Activated CD4-positive, alpha-beta memory T cell treated with anti-CD3 and anti-CD28 coated beads for 36 hours (primary cell): ENCODE measurements around the gene NLGN1. TPM values are rescaled to one million over a fixed set of nuclear protein-coding genes. Genes with fewer than 3 reads are reported as not detected.
"Not testable (repeated sequence)": the region's sequence is repeated elsewhere in the genome, so short reads cannot be mapped to it uniquely, and the experiment has no call there.

Experiments used
- CTCF ChIA-PET: fragments of 350-600 bp; sonication (Branson Sonifier 250); formaldehyde crosslinking; loops from one replicate; lab custom pipeline; 2021; ENCODE audit warnings: antibody characterized with exemption, inconsistent platforms; lab: Charles Lee
- POLR2A ChIA-PET: fragments of 350-600 bp; sonication (Branson Sonifier 250); formaldehyde crosslinking; loops from one replicate; lab custom pipeline; 2021; ENCODE audit warnings: antibody characterized with exemption; lab: Charles Lee
- DNase-seq: peaks from one replicate; pipeline ENCODE4 v3.0.0-alpha.2; 2020
- H3K27ac Mint-ChIP-seq: one replicate; pipeline ENCODE4 v1.8.0; 2021; ENCODE audit warnings: mixed read lengths
- H3K27me3 Mint-ChIP-seq: one replicate; pipeline ENCODE4 v1.8.0; 2021; ENCODE audit warnings: mixed read lengths
- H3K36me3 Mint-ChIP-seq: one replicate; pipeline ENCODE4 v1.8.0; 2021; ENCODE audit warnings: mixed read lengths
- H3K4me1 Mint-ChIP-seq: one replicate; pipeline ENCODE4 v1.8.0; 2021; ENCODE audit warnings: low read depth, mixed read lengths
- H3K4me3 Mint-ChIP-seq: one replicate; pipeline ENCODE4 v1.8.0; 2021; ENCODE audit warnings: mild to moderate bottlenecking, mixed read lengths
- H3K9me3 Mint-ChIP-seq: one replicate; pipeline ENCODE4 v1.8.0; 2021; ENCODE audit warnings: mixed read lengths
- intact Hi-C: fragments of 100-400 bp; cut with micrococcal nuclease; formaldehyde crosslinking; loops from one replicate; pipeline ENCODE4 v1.15.1; 2023
- total RNA-seq, 2 experiments: library from RNA; stranded (reverse); gene quantifications; one replicate each; pipeline ENCODE4 v1.2.3, GENCODE V29; 2021

NLGN1 gene
- total RNA-seq, 2 experiments from 2014 or later: not detected

DNA sequence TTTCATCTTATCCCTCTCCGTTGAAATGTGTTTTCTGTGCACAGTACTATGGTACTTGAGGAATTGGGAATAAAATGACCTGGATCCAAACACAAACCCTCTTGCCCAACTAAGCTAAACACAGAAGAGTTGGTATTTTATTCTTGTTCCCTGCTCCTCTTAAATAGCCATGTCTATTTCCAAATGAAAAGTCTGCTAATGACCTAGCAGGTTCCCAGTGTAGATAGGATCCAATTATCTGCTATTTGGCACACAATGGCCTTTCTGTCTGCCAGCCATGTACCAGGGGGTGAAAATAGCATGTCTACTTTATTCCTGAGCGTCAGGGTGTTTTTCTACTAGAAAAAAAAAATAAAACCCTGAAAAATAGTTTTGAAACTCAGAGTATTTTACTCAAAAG, 804.6 kb downstream of the NLGN1 start:
- no peak overlapping the region for H3K27ac Mint-ChIP-seq

DNA sequence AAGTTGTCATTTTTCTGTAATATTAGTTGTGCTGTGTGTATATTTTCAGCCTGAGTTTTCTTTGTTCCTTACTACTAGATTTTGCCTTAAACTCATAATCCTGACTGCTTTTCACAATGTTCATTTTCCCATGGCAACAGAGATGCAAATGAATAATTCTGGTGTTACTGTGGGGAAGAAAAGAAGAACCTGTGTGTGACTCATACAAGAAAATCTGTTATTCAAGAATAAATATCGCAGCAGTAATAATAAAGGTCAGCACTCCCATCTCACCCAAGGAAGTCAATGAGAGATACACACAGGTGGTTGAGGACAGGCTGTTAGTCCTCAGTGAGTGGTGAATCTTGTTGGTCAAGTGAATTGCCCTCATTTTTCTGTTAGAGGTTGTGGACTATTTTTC, 805.0 kb downstream of the NLGN1 start:
- intact Hi-C loops: no loop called here
- no peak overlapping the region for H3K4me3 Mint-ChIP-seq
- H3K27ac Mint-ChIP-seq: no peak overlapping the region
- ChIA-PET CTCF (no interaction called here), POLR2A (no interaction called here)
- H3K4me1 Mint-ChIP-seq: no peaks in the 10 kb centered on the region
- H3K9me3 Mint-ChIP-seq: no peaks in the 10 kb centered on the region
- H3K36me3 Mint-ChIP-seq: no peaks in the 10 kb centered on the region
- no peaks in the 10 kb centered on the region for H3K27me3 Mint-ChIP-seq
- DNase-seq: no peak

More for the DNA sequence above, 804.6 kb downstream of the NLGN1 start:
- no peak for DNase-seq
- no peaks in the 10 kb centered on the region for H3K27me3 Mint-ChIP-seq
- intact Hi-C loops: no loop called here
- H3K9me3 Mint-ChIP-seq: no peaks in the 10 kb centered on the region
- H3K4me3 Mint-ChIP-seq: no peak overlapping the region
- no peaks in the 10 kb centered on the region for H3K4me1 Mint-ChIP-seq
- no peaks in the 10 kb centered on the region for H3K36me3 Mint-ChIP-seq
- ChIA-PET CTCF (no interaction called here), POLR2A (no interaction called here)

DNA sequence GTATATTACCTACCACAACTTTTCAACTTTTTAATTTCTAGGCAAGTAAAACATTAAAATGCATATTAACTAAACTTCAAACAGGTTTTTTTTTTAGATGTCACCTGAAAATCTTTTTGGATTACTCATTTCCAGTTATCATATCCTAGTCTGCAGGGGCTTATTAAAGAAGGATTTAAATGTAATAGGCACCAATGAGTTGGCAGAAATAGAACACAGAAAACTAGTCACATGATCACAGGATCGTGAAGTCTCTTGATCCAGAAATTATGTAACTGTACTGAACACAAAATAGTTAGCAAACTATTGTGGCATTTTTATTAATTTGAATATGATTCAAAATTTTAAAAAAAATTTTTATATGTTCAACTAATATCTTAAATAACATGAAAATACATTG, 807.2 kb downstream of the NLGN1 start:
- H3K9me3 Mint-ChIP-seq: no peaks in the 10 kb centered on the region
- H3K36me3 Mint-ChIP-seq: no peaks in the 10 kb centered on the region
- POLR2A ChIA-PET: no interaction called here
- H3K27me3 Mint-ChIP-seq: no peaks in the 10 kb centered on the region
- no peak for DNase-seq
- intact Hi-C loops: no loop called here
- CTCF ChIA-PET: no interaction called here
- no peak overlapping the region for H3K4me3 Mint-ChIP-seq
- no peak overlapping the region for H3K27ac Mint-ChIP-seq
- no peaks in the 10 kb centered on the region for H3K4me1 Mint-ChIP-seq

DNA sequence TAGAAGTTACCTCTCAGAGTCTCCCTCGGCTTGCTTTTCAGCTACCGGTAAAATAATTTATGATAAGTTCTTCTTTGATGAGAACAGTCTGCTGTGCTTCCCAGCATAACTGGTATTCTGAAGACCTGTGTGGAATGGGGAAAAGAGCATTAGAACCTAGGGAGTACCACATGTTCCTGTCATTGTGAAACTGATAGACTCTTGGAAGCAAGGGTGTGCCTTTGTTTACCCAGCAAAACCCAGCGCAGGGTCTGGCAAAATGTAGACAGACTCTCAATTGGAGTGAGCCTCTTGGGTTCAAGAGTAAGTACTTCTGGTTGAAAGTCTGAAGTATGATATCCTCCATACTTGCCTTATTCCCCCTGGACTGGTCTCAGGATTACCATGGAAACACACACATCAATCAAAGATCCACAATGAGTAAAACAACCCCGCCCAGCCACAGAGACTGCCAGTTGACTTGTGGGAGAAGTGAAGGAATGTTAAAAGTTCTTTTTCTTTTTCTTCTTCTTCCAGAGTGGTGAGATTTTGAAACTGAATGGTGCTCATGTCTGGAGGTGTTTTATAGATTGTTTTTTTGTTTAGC, 809.2 kb downstream of the NLGN1 start:
- no peak overlapping the region for H3K4me3 Mint-ChIP-seq
- ChIA-PET POLR2A (no interaction called here), CTCF (no interaction called here)
- H3K27me3 Mint-ChIP-seq: no peaks in the 10 kb centered on the region
- DNase-seq: no peak
- no peak overlapping the region for H3K27ac Mint-ChIP-seq
- H3K4me1 Mint-ChIP-seq: no peaks in the 10 kb centered on the region
- no peaks in the 10 kb centered on the region for H3K36me3 Mint-ChIP-seq
- intact Hi-C loops: no loop called here
- H3K9me3 Mint-ChIP-seq: peaks cover 2% of the 10 kb centered on the region

DNA sequence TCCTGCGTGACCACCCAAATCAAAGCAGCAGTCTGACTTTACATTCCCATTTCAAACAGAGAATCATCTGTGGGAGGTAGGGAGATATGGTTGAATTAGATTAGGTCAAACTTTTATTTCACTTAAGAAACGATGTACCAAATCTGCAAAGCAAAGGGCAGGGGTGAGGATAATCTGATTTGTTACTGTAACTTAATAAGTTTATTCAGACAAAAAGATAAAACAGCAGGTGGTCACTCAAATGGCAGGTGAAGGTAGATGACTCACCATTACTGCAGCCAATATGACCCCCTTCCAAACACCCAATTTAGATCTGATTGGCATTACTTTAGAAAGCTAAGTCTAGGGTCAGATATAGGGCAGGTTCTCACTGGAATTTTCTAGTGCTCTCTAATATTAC, 810.6 kb downstream of the NLGN1 start:
- Mint-ChIP-seq H3K9me3 (peaks cover 2% of the 10 kb centered on the region), H3K4me3 (no peak overlapping the region), H3K27ac (no peak overlapping the region), H3K27me3 (no peaks in the 10 kb centered on the region), H3K36me3 (no peaks in the 10 kb centered on the region), H3K4me1 (no peaks in the 10 kb centered on the region)
- intact Hi-C loops: no loop called here
- no peak for DNase-seq
- ChIA-PET POLR2A (no interaction called here), CTCF (no interaction called here)

DNA sequence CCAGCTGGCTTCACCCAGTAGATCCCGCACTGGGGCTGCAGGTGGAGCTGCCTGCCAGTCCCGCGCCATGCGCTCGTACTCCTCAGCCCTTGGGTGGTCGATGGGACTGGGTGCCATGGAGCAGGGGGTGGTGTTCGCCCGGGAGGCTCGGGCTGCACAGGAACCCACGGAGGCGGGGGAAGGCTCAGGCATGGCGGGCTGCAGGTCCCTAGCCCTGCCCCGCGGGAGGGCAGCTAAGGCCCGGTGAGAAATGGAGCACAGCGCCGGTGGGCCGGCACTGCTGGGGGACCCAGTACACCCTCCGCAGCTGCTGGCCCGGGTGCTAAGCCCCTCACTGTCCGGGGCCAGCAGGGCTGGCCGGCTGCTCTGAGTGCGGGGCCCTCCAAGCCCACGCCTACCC, 814.4 kb downstream of the NLGN1 start:
- H3K27ac Mint-ChIP-seq, CTCF ChIA-PET, H3K4me1 Mint-ChIP-seq, H3K27me3 Mint-ChIP-seq, intact Hi-C loops, H3K9me3 Mint-ChIP-seq, H3K36me3 Mint-ChIP-seq, H3K4me3 Mint-ChIP-seq, POLR2A ChIA-PET, DNase-seq: not testable (repeated sequence)

DNA sequence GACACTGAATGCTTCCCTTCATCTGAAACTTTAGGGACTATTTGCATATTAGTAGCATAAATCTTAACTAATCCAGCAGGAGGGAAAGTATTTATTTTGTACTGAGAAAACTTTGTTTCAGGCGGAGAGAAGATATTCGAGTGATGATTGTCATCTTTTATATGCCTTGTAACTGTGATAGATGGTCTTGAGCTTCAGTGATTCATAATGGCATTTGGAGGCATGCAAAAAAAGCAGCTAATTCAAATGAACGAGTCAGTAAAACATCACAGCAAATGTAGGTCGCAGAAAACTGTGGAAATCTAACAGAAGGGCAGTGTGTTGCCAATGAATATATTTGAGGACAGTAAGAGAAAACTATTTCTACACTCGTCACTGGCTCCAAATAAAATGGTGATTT, 817.9 kb downstream of the NLGN1 start:
- no peak overlapping the region for H3K4me3 Mint-ChIP-seq
- no peaks in the 10 kb centered on the region for H3K36me3 Mint-ChIP-seq
- DNase-seq: no peak
- H3K4me1 Mint-ChIP-seq: no peaks in the 10 kb centered on the region
- ChIA-PET CTCF (no interaction called here), POLR2A (no interaction called here)
- H3K27me3 Mint-ChIP-seq: no peaks in the 10 kb centered on the region
- H3K27ac Mint-ChIP-seq: no peak overlapping the region
- peaks cover 2% of the 10 kb centered on the region for H3K9me3 Mint-ChIP-seq
- intact Hi-C loops: no loop called here

DNA sequence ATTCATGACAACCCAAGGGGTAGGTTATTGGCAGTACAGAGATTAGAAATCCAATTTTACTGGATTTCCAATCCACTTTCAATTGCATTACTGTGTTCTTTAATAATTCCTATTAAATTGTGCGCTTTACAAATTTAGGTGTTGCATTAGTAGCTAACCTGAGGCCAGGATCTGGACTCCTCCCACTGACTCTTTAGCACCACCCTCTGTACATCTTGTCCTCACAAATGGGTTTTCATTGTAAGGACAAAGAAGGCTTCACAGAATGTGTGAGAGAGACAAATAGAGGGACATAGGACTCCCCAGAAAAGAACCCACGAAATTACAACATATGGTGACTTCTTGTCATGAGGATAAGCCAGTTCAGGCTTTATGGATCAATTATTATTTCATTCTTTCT, 818.5 kb downstream of the NLGN1 start:
- POLR2A ChIA-PET: no interaction called here
- H3K9me3 Mint-ChIP-seq: peaks cover 2% of the 10 kb centered on the region
- H3K4me3 Mint-ChIP-seq: no peak overlapping the region
- CTCF ChIA-PET: no interaction called here
- H3K36me3 Mint-ChIP-seq: no peaks in the 10 kb centered on the region
- H3K4me1 Mint-ChIP-seq: no peaks in the 10 kb centered on the region
- intact Hi-C loops: no loop called here
- DNase-seq: no peak
- no peak overlapping the region for H3K27ac Mint-ChIP-seq
- H3K27me3 Mint-ChIP-seq: no peaks in the 10 kb centered on the region

DNA sequence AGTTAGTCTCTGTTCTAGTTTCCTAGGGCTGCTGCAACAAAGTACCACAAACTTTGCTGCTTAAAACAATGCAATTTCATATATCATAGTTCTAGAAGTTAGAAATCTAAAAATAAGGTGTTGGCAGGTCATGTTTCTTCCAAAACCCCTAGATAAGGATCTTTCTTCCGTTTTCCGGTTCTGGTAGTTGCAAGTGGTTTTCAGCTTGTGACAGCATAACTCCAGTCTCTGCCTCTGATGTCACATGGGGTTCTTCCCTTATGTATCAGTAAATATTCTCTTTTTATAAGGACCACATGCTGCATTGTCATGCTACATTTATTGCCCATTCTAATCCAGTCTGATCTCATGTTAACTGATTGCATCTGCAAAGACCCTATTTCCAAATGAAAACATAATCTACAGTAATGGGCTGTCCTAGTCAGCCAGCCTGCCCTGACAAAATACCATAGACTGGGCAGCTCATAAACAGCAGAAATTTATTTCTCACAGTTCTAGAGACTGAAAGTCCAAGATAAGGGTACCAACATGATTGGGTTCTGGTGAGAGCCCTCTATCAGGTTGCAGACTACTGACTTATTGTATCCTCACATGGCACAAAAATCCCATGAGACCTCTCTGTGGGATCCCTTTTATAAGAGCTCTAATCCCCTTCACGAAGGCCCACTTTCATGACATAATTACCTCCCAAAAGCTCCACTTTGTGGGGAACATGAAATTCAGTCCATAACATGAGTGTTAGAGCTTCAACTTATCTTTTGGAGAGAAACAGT, 819.6 kb downstream of the NLGN1 start:
- H3K27me3 Mint-ChIP-seq: no peaks in the 10 kb centered on the region
- no peak overlapping the region for H3K4me3 Mint-ChIP-seq
- CTCF ChIA-PET: no interaction called here
- DNase-seq: no peak
- intact Hi-C loops: no loop called here
- H3K27ac Mint-ChIP-seq: no peak overlapping the region
- no peaks in the 10 kb centered on the region for H3K36me3 Mint-ChIP-seq
- POLR2A ChIA-PET: no interaction called here
- H3K9me3 Mint-ChIP-seq: no peaks in the 10 kb centered on the region
- H3K4me1 Mint-ChIP-seq: no peaks in the 10 kb centered on the region

DNA sequence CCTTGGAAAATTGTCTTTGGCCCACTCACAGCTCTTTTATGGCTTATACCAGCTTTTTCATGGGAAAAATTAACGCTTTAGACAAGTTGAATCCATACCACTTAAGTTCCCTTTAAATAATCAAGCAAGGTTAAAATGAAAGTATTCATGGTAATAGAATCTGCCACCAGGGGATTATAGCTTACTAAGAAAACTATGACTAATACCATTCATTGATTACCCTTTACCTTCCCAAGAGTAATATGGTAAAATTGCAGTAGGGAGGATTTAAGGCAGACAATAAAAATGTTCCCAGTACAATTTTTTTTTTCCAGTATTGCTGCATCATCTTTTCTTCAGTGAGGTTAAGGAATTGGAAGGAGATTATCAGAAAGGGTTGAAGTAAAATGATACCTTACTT, 820.5 kb downstream of the NLGN1 start:
- no peak for DNase-seq
- intact Hi-C loops: no loop called here
- Mint-ChIP-seq H3K4me3 (no peak overlapping the region), H3K4me1 (no peaks in the 10 kb centered on the region), H3K27me3 (no peaks in the 10 kb centered on the region), H3K27ac (no peak overlapping the region), H3K36me3 (no peaks in the 10 kb centered on the region), H3K9me3 (no peaks in the 10 kb centered on the region)
- ChIA-PET POLR2A (no interaction called here), CTCF (no interaction called here)

DNA sequence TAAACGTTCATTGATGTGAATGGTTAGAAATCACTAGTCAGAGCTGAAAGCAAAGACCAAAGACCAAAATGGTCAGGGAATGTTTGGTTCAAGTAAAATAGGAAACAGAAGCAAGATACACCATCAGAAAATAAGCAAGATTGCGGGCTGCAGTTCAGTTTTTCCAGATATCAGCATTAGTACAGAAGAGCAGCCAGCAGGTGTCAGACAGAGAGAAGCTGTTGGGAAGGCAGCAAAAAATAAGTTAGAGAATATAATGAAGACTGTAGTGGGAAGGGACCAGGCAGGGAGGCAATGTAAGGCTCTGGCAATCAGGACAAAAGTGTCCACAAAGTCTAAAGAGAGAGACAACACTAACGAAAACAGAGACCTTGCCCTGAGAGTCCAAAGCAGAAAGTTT, 822.2 kb downstream of the NLGN1 start:
- intact Hi-C loops: no loop called here
- no peak overlapping the region for H3K27ac Mint-ChIP-seq
- H3K4me1 Mint-ChIP-seq: no peaks in the 10 kb centered on the region
- H3K36me3 Mint-ChIP-seq: no peaks in the 10 kb centered on the region
- no peak for DNase-seq
- ChIA-PET POLR2A (no interaction called here), CTCF (no interaction called here)
- H3K27me3 Mint-ChIP-seq: no peaks in the 10 kb centered on the region
- H3K9me3 Mint-ChIP-seq: no peaks in the 10 kb centered on the region
- H3K4me3 Mint-ChIP-seq: no peak overlapping the region

DNA sequence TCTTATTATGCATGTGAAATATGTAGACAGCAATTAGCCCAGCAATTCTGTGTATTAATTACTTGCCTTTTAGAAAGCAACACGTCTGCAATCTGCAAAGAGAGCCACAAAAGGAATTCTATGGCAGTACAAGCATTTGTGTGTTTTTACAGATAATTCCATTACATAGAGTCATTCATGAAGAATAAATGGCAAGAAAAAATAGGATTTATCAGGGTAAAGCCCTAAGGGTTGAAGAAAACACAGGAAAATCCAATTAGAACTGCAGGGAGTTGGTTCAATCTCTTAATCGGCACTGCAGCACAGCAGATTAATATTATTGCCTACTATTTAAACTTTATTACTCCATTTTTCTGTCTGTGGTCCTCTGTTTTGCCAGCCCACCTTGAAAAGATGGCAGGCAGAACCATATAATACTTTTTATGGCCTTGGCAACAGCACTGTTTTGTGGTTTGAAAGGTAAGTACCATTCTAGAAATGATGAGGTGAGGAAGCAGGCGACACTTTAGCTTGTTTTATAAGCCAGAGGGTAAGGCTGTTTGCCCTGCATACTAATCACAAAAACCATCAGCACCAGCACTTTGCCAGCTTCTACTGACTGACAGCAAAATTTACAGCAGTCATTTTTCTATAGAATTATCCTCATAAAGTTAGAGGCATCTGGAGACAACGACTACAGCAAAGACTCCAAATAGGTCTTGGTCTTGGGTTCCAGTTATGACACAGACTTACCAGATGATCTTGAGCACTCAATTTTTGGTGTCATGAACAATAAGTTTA, 823.4 kb downstream of the NLGN1 start:
- no peak overlapping the region for H3K4me3 Mint-ChIP-seq
- ChIA-PET CTCF (no interaction called here), POLR2A (no interaction called here)
- no peaks in the 10 kb centered on the region for H3K4me1 Mint-ChIP-seq
- intact Hi-C loops: no loop called here
- H3K9me3 Mint-ChIP-seq: no peaks in the 10 kb centered on the region
- H3K27ac Mint-ChIP-seq: no peak overlapping the region
- H3K27me3 Mint-ChIP-seq: no peaks in the 10 kb centered on the region
- no peaks in the 10 kb centered on the region for H3K36me3 Mint-ChIP-seq
- DNase-seq: no peak
